ENCODE measurements around the gene SCN5A. TPM values are rescaled to one million over a fixed set of nuclear protein-coding genes. Genes with fewer than 3 reads are reported as not detected.

Gene SCN5A
- total RNA-seq, 1 donor from 2014 or later = not detected

- intact Hi-C loops (cut with micrococcal nuclease) = no loop called here
Observed at GRCh38 chr3:38507120-38507519, 142.4 kb downstream of the SCN5A start.

GRCh38 chr3:38500688-38501417 lies 148.6 kb downstream of the SCN5A start:
- intact Hi-C loops (cut with micrococcal nuclease) = no loop called here

Other genes with a start within 250 kb of the SCN5A start
- 6.4 and 7.5 TPM in 2 replicates for gene ACVR2B, start 195.8 kb downstream of the SCN5A start, total RNA-seq
- 23.5 and 25.8 TPM in 2 replicates for gene EXOG, start 153.3 kb downstream of the SCN5A start, total RNA-seq
- not detected in 2 replicates for gene SCN10A, start 166.5 kb upstream of the SCN5A start, total RNA-seq

All from T-helper 1 cell treated with Interleukin-12 subunit alpha and Interleukin-12 subunit beta and Interleukin-4 antibody, amounts not matched to agents 30 ng/mL and 1 ng/mL, for 36 hours (primary cell).